Stimulated activated CD8-positive, alpha-beta memory T cell treated with anti-CD3 and anti-CD28 coated beads, Interleukin-4, amount 100 ng/mL, for 1 hour (primary cell): ENCODE measurements around the gene TUBGCP3.
A peak's percentile ranks its signal among the peaks of the same experiment; 100 is the strongest.

Experiments
- DNase-seq, 2 donors: peaks; one replicate each; pipeline ENCODE4 v3.0.0-alpha.2; 2020; ENCODE audit warnings: low read depth in 2 of 2, low spot score in 1 of 2

The TUBGCP3 gene

GRCh38 chr13:112617754-112618375 is 29.9 kb upstream of the TUBGCP3 start:
- DNase-seq = no peak

GRCh38 chr13:112616586-112617362 is 28.8 kb upstream of the TUBGCP3 start:
- DNase-seq = no peak

- no peak for DNase-seq
Measured at GRCh38 chr13:112615391-112615790, 27.4 kb upstream of the TUBGCP3 start.

GRCh38 chr13:112614835-112615234 is 26.9 kb upstream of the TUBGCP3 start:
- DNase-seq = no peak

GRCh38 chr13:112608212-112608611 is 20.3 kb upstream of the TUBGCP3 start:
- DNase-seq = no peak

- DNase-seq = peak; percentile 50 to 71
Measured at GRCh38 chr13:112606109-112607001, 18.4 kb upstream of the TUBGCP3 start.

GRCh38 chr13:112605531-112605990 is 17.6 kb upstream of the TUBGCP3 start:
- no peak for DNase-seq

GRCh38 chr13:112603641-112604225 is 15.8 kb upstream of the TUBGCP3 start:
- no peak for DNase-seq

- DNase-seq = no peak
Measured at GRCh38 chr13:112602189-112602588, 14.2 kb upstream of the TUBGCP3 start.

GRCh38 chr13:112601371-112601770 is 13.4 kb upstream of the TUBGCP3 start:
- no peak for DNase-seq

GRCh38 chr13:112596235-112596634 is 8.3 kb upstream of the TUBGCP3 start:
- no peak for DNase-seq

- DNase-seq = no peak
Measured at GRCh38 chr13:112592647-112593046, 4.7 kb upstream of the TUBGCP3 start.

- DNase-seq = no peak
Measured at GRCh38 chr13:112592181-112592580, 4.2 kb upstream of the TUBGCP3 start.

- no peak for DNase-seq
Measured at GRCh38 chr13:112588490-112589297, 741 bp upstream of the TUBGCP3 start.

GRCh38 chr13:112587212-112587763 is 665 bp downstream of the TUBGCP3 start:
- DNase-seq = peak; percentile 33 to 41

GRCh38 chr13:112586334-112586960 is 1.5 kb downstream of the TUBGCP3 start:
- DNase-seq = no peak

GRCh38 chr13:112583592-112584277 is 4.2 kb downstream of the TUBGCP3 start:
- no peak for DNase-seq

GRCh38 chr13:112582263-112582662 is 5.7 kb downstream of the TUBGCP3 start:
- DNase-seq = no peak

GRCh38 chr13:112580912-112581311 is 7.0 kb downstream of the TUBGCP3 start:
- DNase-seq = no peak
